Activated T-cell treated with anti-CD3 and anti-CD28 coated beads, Interleukin-2, amount 50 U/mL, for 24 hours (primary cell): Measurements from ENCODE around the gene TGFBI.

Experiments used
- DNase-seq: peaks from one replicate; pipeline ENCODE4 v3.0.0-alpha.2; 2020
- H3K27ac Mint-ChIP-seq: 2 replicates; pipeline ENCODE4 v1.8.0; 2020; ENCODE audit warnings: mild to moderate bottlenecking, mixed read lengths
- H3K27me3 Mint-ChIP-seq: 2 replicates; pipeline ENCODE4 v1.8.0; 2020; ENCODE audit warnings: mixed read lengths
- H3K36me3 Mint-ChIP-seq: 2 replicates; pipeline ENCODE4 v1.8.0; 2020; ENCODE audit warnings: low read depth, mixed read lengths
- H3K4me1 Mint-ChIP-seq: 2 replicates; pipeline ENCODE4 v1.8.0; 2020; ENCODE audit warnings: low read depth, mixed read lengths
- H3K4me3 Mint-ChIP-seq: 2 replicates; pipeline ENCODE4 v1.8.0; 2020; ENCODE audit warnings: mild to moderate bottlenecking, moderate library complexity, mixed read lengths
- H3K9me3 Mint-ChIP-seq: 2 replicates; pipeline ENCODE4 v1.8.0; 2020; ENCODE audit warnings: mixed read lengths

The TGFBI gene

GRCh38 chr5:136108766-136109165 is 80.0 kb downstream of the TGFBI start:
- Mint-ChIP-seq H3K9me3 (no peaks in the 10 kb centered on the region), H3K27me3 (no peaks in the 10 kb centered on the region)

GRCh38 chr5:136109453-136110135 is 80.8 kb downstream of the TGFBI start:
- DNase-seq = no peak
- Mint-ChIP-seq H3K4me1 (peaks cover 1% of the 10 kb centered on the region), H3K36me3 (no peaks in the 10 kb centered on the region), H3K9me3 (no peaks in the 10 kb centered on the region), H3K27ac (no peak overlapping the region), H3K27me3 (no peaks in the 10 kb centered on the region), H3K4me3 (no peak overlapping the region)

More at GRCh38 chr5:136108766-136109165, 80.0 kb downstream of the TGFBI start:
- H3K36me3 Mint-ChIP-seq = no peaks in the 10 kb centered on the region
- peaks cover 1% of the 10 kb centered on the region for H3K4me1 Mint-ChIP-seq
- DNase-seq = no peak
- no peak overlapping the region for H3K27ac Mint-ChIP-seq
- H3K4me3 Mint-ChIP-seq = no peak overlapping the region
